T-cell (primary cell): ENCODE measurements around the gene CARD8. TPM values are rescaled to one million over a fixed set of nuclear protein-coding genes. Genes with fewer than 3 reads are reported as not detected.

Source experiments
- ATAC-seq, 4 experiments: fragments of 200-7000 bp in 3 of 4; fragments of 150-1000 bp in 1 of 4; cut with Tn5 transposase; replicated peaks in 1 of 4; 1 replicate in 3 of 4; 2 replicates in 1 of 4; pipeline ENCODE4 v1.10.0; 2021; ENCODE audit warnings: moderate library complexity in 3 of 4, mild to moderate bottlenecking in 2 of 4, moderate number of reproducible peaks in 1 of 4
- CTCF ChIA-PET, 2 donors: fragments of 300-600 bp; sonication (Branson Sonifier 250); formaldehyde crosslinking; loops; one replicate each; lab custom pipeline; 2022; ENCODE audit warnings: antibody characterized with exemption in 2 of 2; lab: Charles Lee
- POLR2A ChIA-PET, 2 donors: fragments of 300-600 bp; sonication (Branson Sonifier 250); formaldehyde crosslinking; loops; one replicate each; lab custom pipeline; 2022; ENCODE audit warnings: antibody characterized with exemption in 2 of 2; lab: Charles Lee
- DNase-seq, 35 experiments: peaks; one replicate each; pipeline versions ENCODE4 v3.0.0 to v3.0.0-alpha.2; 2013 to 2023
- H3K27ac ChIP-seq: one replicate; pipeline ENCODE4 v1.5.1; 2013; ENCODE audit warnings: low read length
- H3K27me3 ChIP-seq, 2 experiments: replicated peaks in 1 of 2; 1 replicate in 1 of 2; 2 replicates in 1 of 2; pipeline versions ENCODE4 v1.6.1 to v1.7.0; 2013; ENCODE audit warnings: low read length in 1 of 2, mixed read lengths in 1 of 2; ENCODE audit not compliant: control insufficient read depth in 2 of 2, insufficient read depth in 2 of 2; ENCODE audit errors: extremely low read depth in 1 of 2
- H3K36me3 ChIP-seq, 2 donors: 1 replicate in 1 of 2; 2 replicates in 1 of 2; pipeline versions ENCODE4 v1.6.1 to v1.7.0; 2013; ENCODE audit warnings: low read length in 1 of 2; ENCODE audit not compliant: control insufficient read depth in 2 of 2, insufficient read depth in 1 of 2; ENCODE audit errors: extremely low read depth in 1 of 2
- H3K4me1 ChIP-seq, 2 experiments: 1 replicate in 1 of 2; 2 replicates in 1 of 2; pipeline versions ENCODE4 v1.6.1 to v1.7.0; 2013; ENCODE audit warnings: low read length in 2 of 2, mixed read lengths in 1 of 2; ENCODE audit not compliant: insufficient read depth in 2 of 2, control insufficient read depth in 1 of 2; ENCODE audit errors: extremely low read depth in 1 of 2
- H3K4me3 ChIP-seq, 2 donors: 1 replicate in 1 of 2; 2 replicates in 1 of 2; pipeline versions ENCODE4 v1.5.1 to v1.7.0; 2013; ENCODE audit warnings: mild to moderate bottlenecking in 2 of 2, low read length in 1 of 2, moderate library complexity in 1 of 2; ENCODE audit not compliant: control insufficient read depth in 1 of 2; ENCODE audit errors: extremely low read depth in 1 of 2
- H3K9me3 ChIP-seq: 2 replicates; pipeline ENCODE4 v1.7.0; 2013
- H3K27ac Mint-ChIP-seq, 2 donors: one replicate each; pipeline ENCODE4 v1.8.0; 2020 to 2021; ENCODE audit warnings: mild to moderate bottlenecking in 2 of 2, mixed read lengths in 2 of 2
- H3K27me3 Mint-ChIP-seq, 2 donors: one replicate each; pipeline ENCODE4 v1.8.0; 2021 to 2022; ENCODE audit warnings: mixed read lengths in 2 of 2
- H3K36me3 Mint-ChIP-seq: one replicate; pipeline ENCODE4 v1.8.0; 2021; ENCODE audit warnings: mixed read lengths
- H3K4me1 Mint-ChIP-seq, 3 donors: one replicate each; pipeline ENCODE4 v1.8.0; 2020 to 2022; ENCODE audit warnings: mixed read lengths in 3 of 3, mild to moderate bottlenecking in 1 of 3
- H3K4me3 Mint-ChIP-seq, 3 donors: one replicate each; pipeline ENCODE4 v1.8.0; 2020 to 2022; ENCODE audit warnings: mild to moderate bottlenecking in 3 of 3, mixed read lengths in 3 of 3, moderate library complexity in 3 of 3
- H3K9me3 Mint-ChIP-seq, 3 donors: one replicate each; pipeline ENCODE4 v1.8.0; 2020 to 2022; ENCODE audit warnings: mixed read lengths in 3 of 3
- WGBS: methylation state at CpG from one replicate; pipeline ENCODE4 v1.1.5; 2013; ENCODE audit warnings: missing lambda C conversion rate; ENCODE audit not compliant: insufficient coverage; 5-methylcytosine and 5-hydroxymethylcytosine counted together
- total RNA-seq, 35 experiments: library from RNA in 6 of 35; stranded (reverse) in 6 of 35; fragments of 120-200 nt in 1 of 35; gene quantifications; one replicate each; pipeline versions ENCODE4 v1.2.1 to v1.2.4 and lab custom pipeline; 2013 to 2026

Gene CARD8
- total RNA-seq, 5 donors from 2014 or later (not counting 1 experiment from before 2014, with no cell fraction given): 146 to 224 (median 191) TPM

GRCh38 chr19:48216933-48217332 lies 38.8 kb downstream of the CARD8 start:
- CTCF ChIA-PET: interaction anchor here in 1 of 2 donors (0.6 kb wide), 1 partner anchor 9 kb away, joined by 3 read pairs; no protein-coding TSS in a partner anchor
- no peaks in the 10 kb centered on the region for H3K9me3 Mint-ChIP-seq
- Histone ChIP-seq H3K9me3 (no peaks in the 10 kb centered on the region), H3K4me1 (peaks cover 0 to 3% of the 10 kb centered on the region in 2 experiments), H3K36me3 (peaks cover 12 to 73% of the 10 kb centered on the region in 2 donors), H3K27ac (no peak overlapping the region), H3K27me3 (no peaks in the 10 kb centered on the region), H3K4me3 (no peak overlapping the region)
- POLR2A ChIA-PET: no interaction called here
- H3K4me3 Mint-ChIP-seq: no peak overlapping the region
- H3K27me3 Mint-ChIP-seq: no peaks in the 10 kb centered on the region
- WGBS: 98% methylated on average over 14 of the region's 14 CpGs
- no peak for DNase-seq
- no peak overlapping the region for H3K27ac Mint-ChIP-seq
- peaks cover 49% of the 10 kb centered on the region for H3K36me3 Mint-ChIP-seq
- H3K4me1 Mint-ChIP-seq: peaks cover 7 to 15% (median 12%) of the 10 kb centered on the region in 3 donors
- no peak for ATAC-seq

GRCh38 chr19:48213959-48214358 lies 41.8 kb downstream of the CARD8 start:
- Mint-ChIP-seq H3K9me3 (no peaks in the 10 kb centered on the region), H3K36me3 (peaks cover 55% of the 10 kb centered on the region), H3K27ac (no peak overlapping the region), H3K4me3 (no peak overlapping the region), H3K27me3 (no peaks in the 10 kb centered on the region), H3K4me1 (peaks cover 11 to 34% (median 19%) of the 10 kb centered on the region in 3 donors)
- Histone ChIP-seq H3K4me3 (no peak overlapping the region), H3K27ac (no peak overlapping the region), H3K4me1 (peaks cover 0 to 3% of the 10 kb centered on the region in 2 experiments), H3K27me3 (no peaks in the 10 kb centered on the region), H3K9me3 (no peaks in the 10 kb centered on the region), H3K36me3 (peaks cover 18 to 70% of the 10 kb centered on the region in 2 donors)
- WGBS: no CpG with 5 or more reads among the region's 5 CpGs
- ATAC-seq (no peak), DNase-seq (no peak)
- POLR2A ChIA-PET: no interaction called here
- CTCF ChIA-PET: interaction anchor here in 1 of 2 donors (0.5 kb wide), 1 partner anchor 427 kb away, joined by 3 read pairs; no protein-coding TSS in a partner anchor

GRCh38 chr19:48210005-48210404 lies 45.7 kb downstream of the CARD8 start:
- no peaks in the 10 kb centered on the region for H3K9me3 Mint-ChIP-seq
- peaks cover 35% of the 10 kb centered on the region for H3K36me3 Mint-ChIP-seq
- Histone ChIP-seq H3K36me3 (peaks cover 17 to 36% of the 10 kb centered on the region in 2 donors), H3K27me3 (no peaks in the 10 kb centered on the region), H3K27ac (no peak overlapping the region), H3K4me3 (no peak overlapping the region), H3K4me1 (peaks cover 0 to 4% of the 10 kb centered on the region in 2 experiments), H3K9me3 (no peaks in the 10 kb centered on the region)
- H3K4me1 Mint-ChIP-seq: peaks cover 18 to 39% (median 27%) of the 10 kb centered on the region in 3 donors
- no peak for ATAC-seq
- peak overlapping the region; percentile 12 to 78 for H3K27ac Mint-ChIP-seq
- WGBS: no CpG with 5 or more reads among the region's 3 CpGs
- ChIA-PET POLR2A (interaction anchor here in 1 of 2 donors (0.7 kb wide), 1 partner anchor 9 kb away, joined by 3 read pairs; no protein-coding TSS in a partner anchor), CTCF (no interaction called here)
- no peaks in the 10 kb centered on the region for H3K27me3 Mint-ChIP-seq
- H3K4me3 Mint-ChIP-seq: no peak overlapping the region
- DNase-seq: no peak

GRCh38 chr19:48206397-48207093 lies 49.2 kb downstream of the CARD8 start:
- CTCF ChIA-PET: no interaction called here
- no peak overlapping the region for H3K27ac ChIP-seq

GRCh38 chr19:48203794-48204628 lies 51.7 kb downstream of the CARD8 start:
- Mint-ChIP-seq H3K9me3 (no peaks in the 10 kb centered on the region), H3K4me1 (peaks cover 15 to 28% (median 23%) of the 10 kb centered on the region in 3 donors), H3K27ac (no peak overlapping the region), H3K36me3 (peaks cover 5% of the 10 kb centered on the region), H3K4me3 (no peak overlapping the region), H3K27me3 (no peaks in the 10 kb centered on the region)
- WGBS: under 1% methylated on average over 31 of the region's 34 CpGs
- ChIA-PET POLR2A (interaction anchor here (0.5 to 1.6 kb wide), 9 partner anchors 15 to 855 kb away, joined by 3 to 9 read pairs (median 4); partner anchors contain the start of genes CARD8 (in 1 of the 2), DHX34 (in 1 of the 2), SYNGR4 (in 1 of the 2) and TMEM143 (in 1 of the 2)), CTCF (interaction anchor here (0.6 to 2.2 kb wide), 18 partner anchors 10 to 789 kb away, joined by 3 to 19 read pairs (median 4); partner anchors contain the start of genes LIG1 (in 1 of the 2), RUVBL2 (in 1 of the 2), SYNGR4 (in 1 of the 2) and TMEM143 (in 1 of the 2))
- no peaks in the 10 kb centered on the region for H3K36me3 ChIP-seq
- peak; percentile 99 to 100 (median 100) for ATAC-seq
- peak; percentile 72 to 93 (median 86) for DNase-seq
- peaks cover 11 to 20% of the 10 kb centered on the region in 2 experiments for H3K4me1 ChIP-seq
- peak overlapping the region; percentile 60 for H3K27ac ChIP-seq
- H3K27me3 ChIP-seq: no peaks in the 10 kb centered on the region
- H3K9me3 ChIP-seq: no peaks in the 10 kb centered on the region
- H3K4me3 ChIP-seq: peak overlapping the region; percentile 82 to 84

More at GRCh38 chr19:48206397-48207093, 49.2 kb downstream of the CARD8 start:
- no peak for DNase-seq
- H3K9me3 ChIP-seq: no peaks in the 10 kb centered on the region
- Mint-ChIP-seq H3K27me3 (no peaks in the 10 kb centered on the region), H3K9me3 (no peaks in the 10 kb centered on the region), H3K4me3 (no peak overlapping the region), H3K36me3 (peaks cover 17% of the 10 kb centered on the region), H3K27ac (peak overlapping the region; percentile 57 to 67), H3K4me1 (peaks cover 17 to 41% (median 30%) of the 10 kb centered on the region in 3 donors)
- no peak for ATAC-seq
- peaks cover 11 to 20% of the 10 kb centered on the region in 2 experiments for H3K4me1 ChIP-seq
- POLR2A ChIA-PET: no interaction called here
- H3K4me3 ChIP-seq: no peak overlapping the region
- peaks cover 2 to 11% of the 10 kb centered on the region in 2 donors for H3K36me3 ChIP-seq
- no peaks in the 10 kb centered on the region for H3K27me3 ChIP-seq
- 100% methylated on average over 1 of the region's 9 CpGs for WGBS
